Measurements from ENCODE around the gene NCAPD2.

- TF ChIP-seq CTCF (IDR thresholded peaks at IDR 0.05) (no peak), EP300 (IDR thresholded peaks at IDR 0.05) (no peak)
These were observed 69.0 kb downstream of the NCAPD2 start for GRCh38 chr12:6562881-6563280.
